Stomach (tissue), 9 donors: ENCODE results near the gene USP7. TPM values are rescaled to one million over a fixed set of nuclear protein-coding genes. Genes with fewer than 3 reads are reported as not detected.

Experiments
- DNase-seq, 2 donors: peaks; one replicate each; pipeline versions ENCODE4 v3.0.0 to v3.0.0-alpha.2; 2013 to 2019
- H3K27ac ChIP-seq, 5 donors: fragments of 200-600 bp in 4 of 5; sonication (generic) in 4 of 5; one replicate each; pipeline ENCODE4 v1.5.1; 2013 to 2019; ENCODE audit warnings: mild to moderate bottlenecking in 1 of 5, moderate library complexity in 1 of 5
- H3K27me3 ChIP-seq, 3 donors: fragments of 200-600 bp; sonication (generic); one replicate each; pipeline ENCODE4 v1.5.1; 2017 to 2019; ENCODE audit warnings: mixed run types in 1 of 3
- H3K36me3 ChIP-seq, 4 donors: fragments of 200-600 bp; sonication (generic); 1 replicate in 3 of 4; 2 replicates in 1 of 4; pipeline ENCODE4 v1.5.1; 2016 to 2019
- H3K4me1 ChIP-seq, 4 donors: fragments of 200-600 bp; sonication (generic); one replicate each; pipeline ENCODE4 v1.5.1; 2016 to 2019
- H3K4me3 ChIP-seq, 4 donors: fragments of 200-600 bp; sonication (generic) in 3 of 4; one replicate each; pipeline ENCODE4 v1.5.1; 2016 to 2019; ENCODE audit warnings: mild to moderate bottlenecking in 1 of 4
- H3K9me3 ChIP-seq, 4 donors: fragments of 200-600 bp; sonication (generic); one replicate each; pipeline ENCODE4 v1.5.1; 2016 to 2019
- EP300 ChIP-seq: sonication (generic); formaldehyde crosslinking; IDR thresholded peaks from one replicate; pipeline ENCODE4 v1.6.1; 2017; ENCODE audit warnings: antibody characterized with exemption
- POLR2A ChIP-seq, 4 donors: fragments of 450-650 bp; IDR thresholded peaks; one replicate each; pipeline ENCODE4 v1.6.1; 2016; ENCODE audit warnings: antibody characterized with exemption in 4 of 4, control low read depth in 2 of 4, mild to moderate bottlenecking in 1 of 4, moderate library complexity in 1 of 4
- POLR2AphosphoS5 ChIP-seq, 3 donors: sonication (generic); formaldehyde crosslinking; IDR thresholded peaks; one replicate each; pipeline ENCODE4 v1.6.1; 2016; ENCODE audit warnings: antibody characterized with exemption in 3 of 3
- WGBS, 5 donors: extraction: QIAGEN DNeasy Blood & Tissue Kit in 3 of 5; methylation state at CpG; one replicate each; pipeline versions ENCODE4 v1.1.5 to v1.1.7; 2013 to 2018; 5-methylcytosine and 5-hydroxymethylcytosine counted together
- intact Hi-C: fragments of 100-400 bp; cut with DNase I; formaldehyde crosslinking; loops from one replicate; pipeline ENCODE4 v1.15.1; 2023; ENCODE audit warnings: low total_unique reads
- polyA plus RNA-seq, 3 donors: library from polyadenylated mRNA; stranded (reverse); fragments of 200-250 nt; gene quantifications; one replicate each; pipeline ENCODE4 v1.2.3, GENCODE V29; 2013
- total RNA-seq, 5 donors: library from RNA; depleted of rRNA; stranded (reverse); fragments of >200 nt; gene quantifications; one replicate each; pipeline versions ENCODE4 v1.1.0 to v1.2.3, GENCODE V29; 2014 to 2016
- TF ChIP-seq, protein P1 (sequence below), 7 experiments: fragments of 450-650 bp in 4 of 7; fragments of 200-600 bp in 3 of 7; sonication (generic) in 3 of 7; IDR thresholded peaks; one replicate each; pipeline ENCODE4 v1.5.1; 2016 to 2019; ENCODE audit warnings: antibody characterized with exemption in 7 of 7, control low read depth in 2 of 7, mild to moderate bottlenecking in 1 of 7
- donor health status: healthy with polysubstance abuse.
- donor health status: Bipolar disorder and iron deficiency.
- donor health status: healthy.

The USP7 gene
- total and polyA plus RNA-seq, 8 donors: 19.3 to 171 (median 58.0) TPM

DNA sequence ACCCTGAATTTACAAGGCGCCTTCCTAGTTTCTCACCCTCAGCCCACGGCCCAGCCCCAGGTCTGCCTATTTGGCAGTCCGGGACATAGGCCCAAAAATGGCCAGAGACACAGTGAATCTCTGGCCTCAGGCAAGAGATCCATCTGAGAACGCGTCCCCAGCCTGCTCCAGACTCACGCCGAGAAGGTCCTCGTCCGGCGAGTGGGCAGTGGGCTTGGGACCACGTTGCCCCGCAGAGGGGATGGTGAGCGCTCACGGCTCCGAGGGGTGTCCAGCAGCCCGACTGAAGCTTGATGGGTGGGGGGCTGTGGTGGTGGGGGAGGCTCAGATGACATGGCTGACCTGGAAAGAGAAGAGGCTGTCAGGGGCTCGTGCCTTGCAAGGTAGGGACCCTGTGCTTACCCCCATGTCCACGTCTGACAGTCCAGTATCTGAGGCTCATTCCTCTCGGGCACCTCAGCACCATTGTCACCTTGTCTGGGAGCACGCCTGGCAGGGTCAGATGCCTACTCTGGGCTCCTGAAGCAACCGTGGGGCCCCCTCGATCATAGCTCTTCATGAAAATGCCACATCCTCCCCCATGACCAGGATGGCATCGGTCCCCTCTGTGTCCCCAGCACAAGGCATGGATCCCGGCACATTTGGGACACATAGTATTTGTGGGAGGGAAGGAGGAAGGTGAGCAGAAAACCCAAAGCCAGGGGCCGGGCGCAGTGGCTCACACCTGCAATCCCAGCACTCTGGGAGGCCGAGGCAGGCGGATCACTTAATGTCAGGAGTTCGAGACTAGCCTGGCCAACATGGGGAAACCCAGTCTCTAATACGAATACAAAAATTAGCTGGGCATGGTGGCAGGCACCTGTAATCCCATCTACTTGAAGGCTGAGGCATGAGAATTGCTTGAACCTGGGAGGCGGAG is 104.5 kb downstream of the USP7 start:
- DNase-seq: no peak
- H3K4me3 ChIP-seq: peak overlapping the region in 1 of 4 donors; percentile 6
- TF ChIP-seq POLR2AphosphoS5 (IDR thresholded peaks at IDR 0.05) (no peak), EP300 (no peak), POLR2A (IDR thresholded peaks at IDR 0.05) (no peak)
- TF ChIP-seq, protein P1, sequence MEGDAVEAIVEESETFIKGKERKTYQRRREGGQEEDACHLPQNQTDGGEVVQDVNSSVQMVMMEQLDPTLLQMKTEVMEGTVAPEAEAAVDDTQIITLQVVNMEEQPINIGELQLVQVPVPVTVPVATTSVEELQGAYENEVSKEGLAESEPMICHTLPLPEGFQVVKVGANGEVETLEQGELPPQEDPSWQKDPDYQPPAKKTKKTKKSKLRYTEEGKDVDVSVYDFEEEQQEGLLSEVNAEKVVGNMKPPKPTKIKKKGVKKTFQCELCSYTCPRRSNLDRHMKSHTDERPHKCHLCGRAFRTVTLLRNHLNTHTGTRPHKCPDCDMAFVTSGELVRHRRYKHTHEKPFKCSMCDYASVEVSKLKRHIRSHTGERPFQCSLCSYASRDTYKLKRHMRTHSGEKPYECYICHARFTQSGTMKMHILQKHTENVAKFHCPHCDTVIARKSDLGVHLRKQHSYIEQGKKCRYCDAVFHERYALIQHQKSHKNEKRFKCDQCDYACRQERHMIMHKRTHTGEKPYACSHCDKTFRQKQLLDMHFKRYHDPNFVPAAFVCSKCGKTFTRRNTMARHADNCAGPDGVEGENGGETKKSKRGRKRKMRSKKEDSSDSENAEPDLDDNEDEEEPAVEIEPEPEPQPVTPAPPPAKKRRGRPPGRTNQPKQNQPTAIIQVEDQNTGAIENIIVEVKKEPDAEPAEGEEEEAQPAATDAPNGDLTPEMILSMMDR (IDR thresholded peaks at IDR 0.05): no peak
- H3K9me3 ChIP-seq: no peaks in the 10 kb centered on the region
- peaks cover 48 to 64% (median 60%) of the 10 kb centered on the region in 4 donors for H3K4me1 ChIP-seq
- peak overlapping the region in 4 of 5 donors; percentile 58 to 94 (median 82) for H3K27ac ChIP-seq
- WGBS, 5 donors: 85 to 91% (median 88%) methylated on average over 21 to 31 of the region's 31 CpGs
- intact Hi-C loops: no loop called here
- H3K36me3 ChIP-seq: peaks cover 41 to 47% (median 47%) of the 10 kb centered on the region in 4 donors
- H3K27me3 ChIP-seq: no peaks in the 10 kb centered on the region

DNA sequence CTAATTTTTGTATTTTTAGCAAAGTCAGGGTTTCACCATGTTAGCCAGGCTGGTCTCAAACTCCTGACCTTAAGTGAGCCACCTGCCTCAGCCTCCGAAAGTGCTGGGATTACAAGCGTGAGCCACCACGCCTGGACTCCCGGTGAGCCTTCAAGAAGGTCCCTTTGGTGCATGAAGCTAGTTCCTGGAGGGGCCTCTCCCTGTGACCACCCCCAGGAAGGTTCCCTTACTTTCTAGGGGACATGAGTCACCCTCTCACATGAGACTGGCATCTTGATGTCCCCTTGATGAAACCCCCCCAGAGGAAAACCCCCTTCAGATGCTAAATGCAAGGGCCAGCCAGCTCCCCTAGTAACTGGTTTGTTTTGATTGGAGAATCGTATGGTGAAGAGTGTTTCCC is 107.7 kb downstream of the USP7 start:
- no peak for DNase-seq
- Histone ChIP-seq H3K9me3 (no peaks in the 10 kb centered on the region), H3K27ac (peak overlapping the region in 1 of 5 donors; percentile 23), H3K4me1 (peaks cover 18 to 43% (median 33%) of the 10 kb centered on the region in 4 donors), H3K36me3 (peaks cover 48 to 80% (median 77%) of the 10 kb centered on the region in 4 donors), H3K27me3 (no peaks in the 10 kb centered on the region), H3K4me3 (no peak overlapping the region)
- WGBS, 5 donors: 52 to 70% (median 59%) methylated on average over 5 of the region's 5 CpGs
- TF ChIP-seq EP300 (no peak), POLR2A (IDR thresholded peaks at IDR 0.05) (no peak), POLR2AphosphoS5 (IDR thresholded peaks at IDR 0.05) (no peak)
- TF ChIP-seq, protein P1 (IDR thresholded peaks at IDR 0.05): no peak
- intact Hi-C loops: no loop called here

DNA sequence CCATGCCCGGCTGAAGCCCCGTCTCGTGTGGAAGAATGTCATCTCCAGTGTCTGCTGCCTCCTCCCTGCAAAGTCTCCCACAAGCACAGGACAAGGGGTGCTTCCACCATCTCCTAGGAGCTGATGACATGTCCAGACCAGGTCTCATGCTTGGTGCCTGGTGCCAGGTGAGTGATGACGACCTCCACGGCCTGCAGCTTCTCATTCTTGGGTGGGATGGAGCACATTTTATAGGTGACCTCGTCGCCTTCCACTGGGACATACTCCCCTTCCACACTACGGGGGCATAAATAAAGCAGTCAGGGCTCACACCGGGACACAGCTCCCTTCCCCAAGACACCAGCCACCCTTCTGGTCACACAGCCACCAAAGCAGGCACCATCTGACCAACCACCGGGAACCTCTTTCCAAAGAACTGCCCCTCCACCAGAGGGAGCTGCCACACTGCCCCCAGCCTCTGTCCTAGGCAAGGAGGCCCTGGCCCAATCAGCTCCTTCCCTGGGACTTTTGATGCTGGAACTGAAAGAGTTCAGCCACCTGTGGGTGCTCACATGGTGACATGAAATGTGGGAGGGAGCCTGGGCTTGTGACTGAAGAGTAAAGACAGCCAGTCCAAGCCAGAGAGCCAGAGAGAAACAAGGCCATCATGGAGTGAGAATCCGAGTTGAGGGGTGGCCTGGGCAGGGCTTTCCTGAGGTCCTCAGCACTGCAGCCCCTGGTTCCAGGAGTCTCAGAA is 108.5 kb downstream of the USP7 start:
- intact Hi-C loops: no loop called here
- peaks cover 54 to 87% (median 84%) of the 10 kb centered on the region in 4 donors for H3K36me3 ChIP-seq
- H3K4me1 ChIP-seq: peaks cover 15 to 42% (median 31%) of the 10 kb centered on the region in 4 donors
- TF ChIP-seq EP300: no peak
- TF ChIP-seq POLR2A (IDR thresholded peaks at IDR 0.05): no peak
- TF ChIP-seq, protein P1 (IDR thresholded peaks at IDR 0.05): no peak
- TF ChIP-seq POLR2AphosphoS5 (IDR thresholded peaks at IDR 0.05): no peak
- H3K27ac ChIP-seq: peak overlapping the region in 3 of 5 donors; percentile 11 to 33 (median 29)
- no peak overlapping the region for H3K4me3 ChIP-seq
- H3K9me3 ChIP-seq: no peaks in the 10 kb centered on the region
- WGBS, 5 donors: 90 to 94% (median 92%) methylated on average over 10 to 11 of the region's 11 CpGs
- no peaks in the 10 kb centered on the region for H3K27me3 ChIP-seq
- DNase-seq: no peak

DNA sequence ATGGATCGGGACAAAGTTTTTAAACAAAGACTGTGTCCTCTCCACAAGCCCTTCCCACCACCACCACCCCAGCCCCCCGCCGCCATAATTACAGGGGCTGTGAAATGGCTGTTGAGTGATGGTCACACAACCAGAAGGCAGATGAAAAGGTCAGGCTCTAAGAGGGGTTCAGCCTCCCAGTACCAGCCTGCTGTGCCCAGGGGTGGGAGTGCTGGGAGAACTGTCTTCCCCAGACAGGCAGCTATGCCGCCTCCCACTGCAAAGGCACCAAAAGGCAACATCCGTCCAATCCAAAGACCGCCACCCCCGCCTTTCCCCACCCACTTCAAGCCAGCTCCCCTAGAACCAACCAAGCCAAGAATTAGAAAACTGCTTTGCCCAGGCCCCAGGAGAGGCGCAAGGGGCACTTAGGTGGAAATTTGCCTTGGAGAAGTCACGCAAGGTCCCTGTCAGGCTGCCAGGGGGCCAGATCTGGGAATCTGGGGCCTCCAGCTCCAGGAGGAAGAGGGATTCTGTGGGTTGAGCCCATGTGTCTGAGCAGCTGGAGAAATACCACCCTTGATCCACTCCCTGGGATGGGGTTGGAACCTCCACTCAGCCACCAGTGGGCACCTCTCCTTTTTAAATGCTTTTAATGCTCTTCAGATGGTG is 109.3 kb downstream of the USP7 start:
- intact Hi-C loops: no loop called here
- Histone ChIP-seq H3K27ac (peak overlapping the region in 3 of 5 donors; percentile 11 to 29 (median 27)), H3K36me3 (peaks cover 62 to 93% (median 91%) of the 10 kb centered on the region in 4 donors), H3K27me3 (no peaks in the 10 kb centered on the region), H3K4me1 (peaks cover 9 to 42% (median 31%) of the 10 kb centered on the region in 4 donors), H3K4me3 (no peak overlapping the region), H3K9me3 (no peaks in the 10 kb centered on the region)
- DNase-seq: no peak
- 83 to 90% (median 88%) methylated on average over 9 of the region's 9 CpGs for WGBS, 5 donors
- no peak for TF ChIP-seq POLR2AphosphoS5 (IDR thresholded peaks at IDR 0.05)
- no peak for TF ChIP-seq POLR2A (IDR thresholded peaks at IDR 0.05)
- no peak for TF ChIP-seq EP300
- TF ChIP-seq, protein P1 (IDR thresholded peaks at IDR 0.05): no peak
